Inflammatory macrophage treated with lipopolysaccharide for 4 hours (primary cell): Measurements from ENCODE around the gene SH3GL3.

Source experiments
- DNase-seq: peaks from one replicate; pipeline ENCODE4 v3.0.0-alpha.2; 2020

The SH3GL3 gene

DNA sequence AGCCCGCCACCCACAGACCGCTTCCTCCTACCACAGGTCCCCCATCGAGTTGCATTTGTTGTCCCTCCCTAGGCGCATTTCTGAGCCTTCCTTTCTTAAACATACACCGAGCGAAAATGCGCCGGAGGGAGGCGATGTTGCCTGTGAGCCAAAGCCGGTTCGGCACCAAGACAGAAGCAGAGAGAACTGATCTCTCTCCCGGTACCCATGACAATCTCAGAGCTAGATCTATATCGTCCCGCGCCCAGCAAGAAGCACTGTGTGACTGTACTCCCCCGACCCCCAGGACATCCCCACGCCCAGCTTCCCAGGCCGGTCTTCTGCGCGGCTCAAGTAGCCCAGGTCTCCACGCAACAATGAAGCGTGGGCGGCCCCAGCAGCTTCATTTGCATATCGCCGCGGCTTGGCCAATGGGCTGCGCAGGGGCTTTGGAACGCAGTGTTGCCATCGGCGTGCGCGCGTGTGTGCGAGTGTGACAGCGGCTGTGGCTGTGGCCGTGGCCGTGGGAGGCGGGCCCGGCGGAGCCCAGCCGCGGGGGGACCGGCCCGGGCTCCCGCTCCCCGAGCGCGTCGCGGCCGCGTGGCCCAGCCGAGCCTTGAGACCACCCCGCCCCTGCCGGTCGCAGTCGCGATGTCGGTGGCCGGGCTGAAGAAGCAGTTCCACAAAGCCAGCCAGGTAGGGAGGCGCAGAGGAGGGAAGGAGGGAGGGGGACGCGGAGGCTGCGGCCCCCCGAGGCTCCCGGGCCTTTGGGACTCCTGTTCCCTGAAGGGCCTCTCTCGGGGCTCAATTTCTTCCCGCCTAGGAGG, at the start of gene SH3GL3:
SH3GL3 (plus strand) TSS at position 438 of the 806 bp plus-strand sequence; CDS start at position 631, 193 bp downstream.
- DNase-seq = peak; percentile 69

DNA sequence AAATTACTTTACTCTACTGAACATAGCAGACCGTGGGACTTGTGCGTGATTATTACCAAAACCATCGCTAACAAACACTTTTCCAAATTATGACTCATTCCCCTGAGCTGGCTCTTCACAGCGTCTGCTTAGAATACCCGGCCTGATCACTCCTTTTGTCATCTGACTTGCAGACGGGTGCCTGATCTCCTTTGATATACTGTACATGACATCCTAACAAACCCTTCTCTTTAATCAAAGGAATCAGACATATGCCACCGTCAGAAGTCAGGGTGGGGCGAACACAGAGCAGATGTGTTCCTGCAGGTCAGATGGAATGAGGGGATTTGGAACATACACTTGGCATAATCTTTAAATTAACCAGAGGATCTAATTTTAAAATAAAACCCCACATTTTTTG, 48.5 kb upstream of the SH3GL3 start:
- no peak for DNase-seq

DNA sequence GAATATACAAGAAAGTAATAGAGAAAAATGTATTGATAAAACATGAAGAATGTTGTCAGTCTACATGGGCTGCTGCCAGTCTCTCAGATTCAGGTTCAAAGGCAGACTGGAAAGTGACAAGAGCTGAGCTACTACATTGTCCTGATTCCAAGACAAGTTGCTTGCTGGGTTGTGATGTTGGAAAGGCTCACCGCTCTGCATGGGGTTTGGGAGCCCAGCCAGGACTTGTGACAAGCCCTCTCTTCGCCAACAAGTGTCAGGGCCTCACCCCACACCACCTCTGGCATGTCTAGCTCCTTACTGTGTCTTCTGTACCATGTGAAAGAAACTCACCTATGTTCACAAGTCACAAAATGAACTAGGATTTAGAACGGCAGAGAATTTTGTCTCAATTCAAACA, 43.0 kb upstream of the SH3GL3 start:
- no peak for DNase-seq

GRCh38 chr15:83410532-83410931, 36.6 kb upstream of the SH3GL3 start:
- DNase-seq = no peak

GRCh38 chr15:83413054-83413719, 34.0 kb upstream of the SH3GL3 start:
- DNase-seq = no peak

DNA sequence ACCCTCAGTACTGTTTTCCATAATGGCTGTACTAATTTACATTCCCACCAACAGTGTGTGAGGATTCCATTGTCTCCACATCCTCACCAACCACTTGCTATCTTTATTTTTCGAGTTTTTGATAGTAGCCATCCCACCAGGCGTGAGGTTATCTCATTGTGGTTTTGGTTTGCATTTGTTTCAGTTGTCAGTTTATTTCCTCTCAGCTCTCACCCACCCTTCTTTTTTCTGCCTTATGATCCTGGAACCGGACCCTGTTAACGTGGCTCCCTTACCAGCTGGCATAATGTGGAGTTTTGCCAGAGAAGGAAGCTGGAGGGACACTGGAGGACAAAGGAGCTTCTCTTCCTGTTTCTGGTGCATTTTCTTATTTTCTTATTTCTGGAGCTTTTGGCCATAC, 25.1 kb upstream of the SH3GL3 start:
- no peak for DNase-seq

DNA sequence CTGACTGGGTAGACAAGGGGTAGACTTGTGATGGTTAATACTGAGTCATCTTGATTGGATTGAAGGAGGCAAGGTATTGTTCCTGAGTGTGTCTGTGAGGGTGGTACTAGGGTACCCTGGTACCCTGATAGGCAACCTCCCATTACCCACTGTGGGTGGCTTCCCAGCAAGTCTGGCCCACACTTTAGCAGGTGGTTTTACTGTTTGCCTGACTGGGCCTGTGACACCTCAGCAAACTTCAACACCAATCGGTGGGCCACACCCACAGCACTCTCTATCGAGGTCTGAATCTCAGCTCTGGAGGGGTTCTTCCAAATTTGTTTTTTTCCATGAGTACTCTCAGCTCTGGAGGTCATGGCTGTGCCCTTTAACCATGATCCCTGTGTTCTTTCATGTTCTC, 24.6 kb upstream of the SH3GL3 start:
- DNase-seq = no peak

DNA sequence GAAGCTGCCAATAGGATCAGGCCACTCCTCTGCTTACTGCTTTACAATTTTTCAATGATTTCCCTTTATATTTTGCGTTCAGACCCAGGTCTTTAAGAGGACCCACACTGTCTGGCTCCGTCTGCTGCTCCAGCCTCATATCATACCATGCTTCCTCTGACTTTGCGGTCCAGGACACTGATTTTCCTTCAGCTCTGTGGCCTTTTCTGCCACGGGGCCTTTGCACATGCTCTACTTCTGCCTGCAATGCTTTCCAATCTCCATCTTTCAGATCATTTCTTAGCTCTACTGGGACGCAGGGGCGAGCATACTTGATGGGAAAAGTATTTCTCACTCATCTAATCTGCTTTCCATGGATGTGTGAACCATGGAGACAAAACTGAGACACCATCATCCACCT, 23.0 kb upstream of the SH3GL3 start:
- DNase-seq = no peak

DNA sequence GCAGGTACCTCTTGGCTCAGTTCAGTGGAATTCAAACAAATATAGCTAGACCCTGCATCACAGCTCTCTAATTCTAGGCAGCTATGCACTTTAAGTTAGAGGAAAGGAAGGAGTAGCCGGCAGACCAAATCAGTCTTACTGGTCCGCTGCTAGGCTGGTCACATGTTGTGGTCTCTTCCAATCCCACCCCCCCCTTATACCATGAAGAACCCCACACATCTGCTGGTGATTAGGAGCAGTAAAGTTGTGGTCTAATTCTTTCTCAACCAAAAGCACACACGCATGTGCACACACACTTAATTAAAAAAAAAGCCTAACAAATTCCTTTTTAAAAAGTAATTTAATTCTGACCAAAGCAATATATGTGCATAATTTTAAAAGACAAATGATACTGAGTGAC, 16.7 kb upstream of the SH3GL3 start:
- no peak for DNase-seq

- DNase-seq = peak; percentile 56
Measured at GRCh38 chr15:83431521-83431920, 15.6 kb upstream of the SH3GL3 start.

GRCh38 chr15:83435202-83435601, 11.9 kb upstream of the SH3GL3 start:
- DNase-seq = no peak

DNA sequence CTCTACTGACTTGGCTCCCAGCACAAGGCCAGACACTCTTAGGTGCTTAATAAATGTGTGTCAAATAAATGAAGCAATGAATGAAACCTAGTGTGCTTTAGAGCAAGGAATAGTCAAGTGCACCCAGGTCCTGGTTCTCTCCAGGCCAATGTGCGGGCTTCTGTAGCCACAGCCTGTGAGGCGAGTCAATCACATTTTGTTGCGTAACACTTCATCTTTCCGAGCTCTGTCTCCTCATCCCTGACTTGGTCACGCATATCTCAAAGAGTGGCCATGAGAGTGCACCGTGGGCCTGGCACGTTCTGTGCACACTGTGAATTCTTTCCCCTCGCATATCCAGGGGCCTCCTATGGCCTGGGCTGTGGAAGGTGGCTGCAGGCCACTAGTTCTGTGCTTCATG, 11.4 kb upstream of the SH3GL3 start:
- DNase-seq = no peak

- DNase-seq = peak; percentile 43
Measured at GRCh38 chr15:83436513-83437158, 10.5 kb upstream of the SH3GL3 start.

GRCh38 chr15:83443076-83443847, 3.9 kb upstream of the SH3GL3 start:
- DNase-seq = no peak

DNA sequence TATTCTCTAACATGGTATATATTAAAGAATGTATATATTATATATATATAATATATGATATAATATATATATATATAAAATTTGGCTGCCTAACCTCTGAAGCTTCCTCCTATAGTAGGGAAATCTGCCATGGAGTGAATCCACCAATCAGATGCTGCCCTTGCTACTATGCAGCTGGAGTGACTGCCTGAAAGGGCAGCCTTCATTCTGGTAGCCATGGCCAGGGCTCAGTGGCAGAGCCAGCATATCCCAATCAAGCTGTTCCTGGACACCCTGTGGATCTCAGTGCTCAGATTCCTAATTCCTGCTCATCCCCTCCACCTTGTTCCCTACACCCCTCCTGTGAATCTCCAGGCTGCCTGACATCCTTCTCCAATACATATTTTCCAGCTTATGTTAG, 2.2 kb upstream of the SH3GL3 start:
- no peak for DNase-seq

DNA sequence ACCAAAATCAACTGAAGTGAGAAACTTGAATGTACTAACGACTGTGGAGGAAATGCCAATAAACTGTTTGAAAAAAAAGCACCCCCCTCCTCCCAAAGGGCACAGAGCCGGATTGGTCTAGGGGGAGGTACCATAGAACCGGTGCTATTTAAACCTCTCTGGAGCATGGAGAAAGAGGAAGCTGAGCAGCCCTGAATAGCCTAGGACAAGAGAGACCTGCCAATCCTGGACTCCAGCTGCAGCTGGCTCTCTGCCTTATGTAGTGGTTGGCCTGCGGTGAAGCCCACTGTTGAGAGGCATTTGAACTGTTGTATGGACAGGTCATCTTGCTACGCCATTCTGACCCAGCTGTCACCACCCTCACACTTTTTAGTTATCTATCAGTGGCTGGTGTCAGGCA, 1.5 kb upstream of the SH3GL3 start:
- no peak for DNase-seq

GRCh38 chr15:83446417-83446816, 724 bp upstream of the SH3GL3 start:
- DNase-seq = no peak

- DNase-seq = no peak
Measured at GRCh38 chr15:83449250-83449671, 2.1 kb downstream of the SH3GL3 start.

GRCh38 chr15:83449937-83450506, 2.9 kb downstream of the SH3GL3 start:
- no peak for DNase-seq

GRCh38 chr15:83457149-83457548, 10.0 kb downstream of the SH3GL3 start:
- DNase-seq = no peak

DNA sequence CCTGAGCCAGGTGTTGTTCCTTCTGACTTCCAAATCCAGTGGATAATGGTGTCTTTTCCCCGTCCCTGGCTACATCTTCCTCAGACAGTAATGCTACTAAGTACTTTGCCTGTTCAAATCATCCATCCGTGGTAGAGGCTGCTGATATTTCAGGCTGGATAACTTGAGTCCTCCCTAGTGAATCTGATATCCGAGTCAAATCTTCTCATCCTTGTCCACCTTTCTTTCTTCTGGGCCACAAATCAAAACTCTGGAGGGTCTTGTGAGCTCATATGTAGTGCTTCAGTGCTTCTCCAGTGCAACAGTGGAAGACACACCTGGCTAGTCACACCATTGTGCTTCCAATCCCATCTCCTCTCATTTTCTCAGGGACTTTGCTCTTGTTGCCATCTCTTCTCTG, 11.2 kb downstream of the SH3GL3 start:
- DNase-seq = no peak

- DNase-seq = no peak
Measured at GRCh38 chr15:83462026-83462425, 14.9 kb downstream of the SH3GL3 start.

DNA sequence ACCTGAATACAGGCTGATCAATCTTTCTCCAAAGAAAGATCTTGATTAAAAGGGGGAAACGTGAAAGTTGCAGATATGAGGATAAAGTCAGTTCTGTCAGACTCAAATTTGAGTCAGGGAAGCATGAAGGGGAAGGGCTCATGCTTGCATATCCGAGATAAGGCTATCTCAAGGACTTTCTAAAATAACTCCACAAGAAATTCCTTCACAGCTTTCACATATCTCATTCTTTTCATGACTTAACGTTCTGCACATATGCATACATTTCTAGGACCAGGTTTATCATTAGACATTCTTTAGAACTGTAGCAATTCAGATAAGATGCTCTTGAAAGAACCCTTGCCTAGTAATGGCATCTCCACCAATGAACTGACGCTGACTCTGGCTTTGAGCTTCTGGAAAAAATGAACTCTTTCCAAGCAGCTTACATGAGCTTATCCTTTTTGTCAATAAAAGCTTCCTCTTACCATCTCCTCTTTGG, 15.9 kb downstream of the SH3GL3 start:
- no peak for DNase-seq
